ENCODE data around the gene SLC9A6.

GRCh38 chrX:135944486-135944885, 40.7 kb upstream of the SLC9A6 start:
- TF ChIP-seq EZH2 (IDR thresholded peaks at IDR 0.05) (no peak), POLR2AphosphoS5 (IDR thresholded peaks at IDR 0.05; ENCODE audit: borderline replicate concordance, low read depth, low read length) (no peak), FOXP2 (optimal IDR thresholded peaks at IDR 0.05; ENCODE audit: control extremely low read depth, extremely low read length, insufficient read depth) (no peak)

Data from SK-N-MC (cell line).